DMS153 (cell line): ENCODE results near the gene FYCO1.

Source experiments
- DNase-seq: peaks from one replicate; lab custom pipeline; 2025; lab: John Stamatoyannopoulos, UW

Gene FYCO1

GRCh38 chr3:45965253-45965652 lies 30.4 kb downstream of the FYCO1 start:
- no peak for DNase-seq

- DNase-seq: no peak
These were observed 31.5 kb downstream of the FYCO1 start for GRCh38 chr3:45964139-45964538.

GRCh38 chr3:45962033-45962432 lies 33.6 kb downstream of the FYCO1 start:
- DNase-seq: no peak

GRCh38 chr3:45960289-45960688 lies 35.3 kb downstream of the FYCO1 start:
- DNase-seq: no peak

- no peak for DNase-seq
These were observed 36.4 kb downstream of the FYCO1 start for GRCh38 chr3:45959201-45959600.

GRCh38 chr3:45958321-45958791 lies 37.3 kb downstream of the FYCO1 start:
- DNase-seq: no peak

- DNase-seq: no peak
These were observed 38.0 kb downstream of the FYCO1 start for GRCh38 chr3:45957586-45957985.

GRCh38 chr3:45955706-45956105 lies 39.9 kb downstream of the FYCO1 start:
- DNase-seq: no peak

- no peak for DNase-seq
These were observed 40.5 kb downstream of the FYCO1 start for GRCh38 chr3:45955017-45955647.

GRCh38 chr3:45954306-45954705 lies 41.3 kb downstream of the FYCO1 start:
- no peak for DNase-seq

- no peak for DNase-seq
These were observed 42.1 kb downstream of the FYCO1 start for GRCh38 chr3:45953536-45953935.

- DNase-seq: no peak
These were observed 43.2 kb downstream of the FYCO1 start for GRCh38 chr3:45952456-45952855.

- DNase-seq: no peak
These were observed 43.7 kb downstream of the FYCO1 start for GRCh38 chr3:45951946-45952345.

- DNase-seq: no peak
These were observed 44.7 kb downstream of the FYCO1 start for GRCh38 chr3:45950686-45951600.

GRCh38 chr3:45950131-45950530 lies 45.5 kb downstream of the FYCO1 start:
- DNase-seq: no peak

GRCh38 chr3:45949432-45949831 lies 46.2 kb downstream of the FYCO1 start:
- DNase-seq: no peak

GRCh38 chr3:45948881-45949280 lies 46.7 kb downstream of the FYCO1 start:
- no peak for DNase-seq

- no peak for DNase-seq
These were observed 47.3 kb downstream of the FYCO1 start for GRCh38 chr3:45948311-45948781.

- no peak for DNase-seq
These were observed 48.3 kb downstream of the FYCO1 start for GRCh38 chr3:45947361-45947760.

- no peak for DNase-seq
These were observed 48.7 kb downstream of the FYCO1 start for GRCh38 chr3:45946875-45947274.

GRCh38 chr3:45946307-45946706 lies 49.3 kb downstream of the FYCO1 start:
- no peak for DNase-seq

GRCh38 chr3:45944830-45945620 lies 50.6 kb downstream of the FYCO1 start:
- no peak for DNase-seq
